MM.1S (cell line): ENCODE data around the gene SHROOM3.

Experiments used
- DNase-seq: peaks from one replicate; pipeline ENCODE4 v3.0.0-alpha.2; 2015
- H2AFZ ChIP-seq: fragments of 300-600 bp; sonication (generic); 2 replicates; pipeline ENCODE4 v1.6.0; 2016; ENCODE audit warnings: antibody characterized with exemption, low read length
- H3F3A ChIP-seq: fragments of 300-600 bp; sonication (generic); 2 replicates; pipeline ENCODE4 v1.6.1; 2016; ENCODE audit warnings: mild to moderate bottlenecking, antibody characterized with exemption, low read length, moderate library complexity, mixed read lengths; ENCODE audit not compliant: insufficient read depth
- H3K27ac ChIP-seq: fragments of 300-600 bp; sonication (generic); 2 replicates; pipeline ENCODE4 v1.5.1; 2016; ENCODE audit warnings: mild to moderate bottlenecking, low read length
- H3K27me3 ChIP-seq: fragments of 300-600 bp; sonication (generic); replicated peaks from 2 replicates; pipeline ENCODE4 v1.6.0; 2016; ENCODE audit warnings: low read length; ENCODE audit not compliant: insufficient read depth
- H3K36me3 ChIP-seq: fragments of 300-600 bp; sonication (generic); replicated peaks from 2 replicates; pipeline ENCODE4 v1.6.1; 2016; ENCODE audit warnings: mild to moderate bottlenecking, low read length, mixed read lengths; ENCODE audit not compliant: insufficient read depth
- H3K4me1 ChIP-seq: fragments of 300-600 bp; sonication (generic); 2 replicates; pipeline ENCODE4 v1.6.1; 2016; ENCODE audit warnings: low read length, mixed read lengths
- H3K4me2 ChIP-seq: fragments of 300-600 bp; sonication (generic); 2 replicates; pipeline ENCODE4 v1.6.0; 2016; ENCODE audit warnings: low read depth, low read length
- H3K4me3 ChIP-seq: fragments of 300-600 bp; sonication (generic); 2 replicates; pipeline ENCODE4 v1.5.1; 2016; ENCODE audit warnings: low read length, mixed read lengths
- H3K79me2 ChIP-seq: fragments of 300-600 bp; sonication (generic); 2 replicates; pipeline ENCODE4 v1.6.1; 2016; ENCODE audit warnings: mixed run types, low read length, mixed read lengths
- H3K9ac ChIP-seq: fragments of 300-600 bp; sonication (generic); 2 replicates; pipeline ENCODE4 v1.6.1; 2016; ENCODE audit warnings: low read length, mixed read lengths
- H3K9me2 ChIP-seq: fragments of 300-600 bp; sonication (generic); replicated peaks from 2 replicates; pipeline ENCODE4 v1.6.1; 2016; ENCODE audit warnings: mild to moderate bottlenecking, low read length, mixed read lengths; ENCODE audit not compliant: insufficient read depth
- H3K9me3 ChIP-seq: fragments of 300-600 bp; sonication (generic); replicated peaks from 2 replicates; pipeline ENCODE4 v1.6.1; 2016; ENCODE audit warnings: mild to moderate bottlenecking, low read length, mixed read lengths; ENCODE audit not compliant: insufficient read depth
- H4K20me1 ChIP-seq: fragments of 300-600 bp; sonication (generic); 2 replicates; pipeline ENCODE4 v1.6.1; 2016; ENCODE audit warnings: mild to moderate bottlenecking, low read length, moderate library complexity, mixed read lengths; ENCODE audit not compliant: insufficient read depth
- EZH2 ChIP-seq: fragments of 300-600 bp; sonication (generic); optimal IDR thresholded peaks from 2 replicates; pipeline ENCODE3; 2017; ENCODE audit warnings: low read depth, mild to moderate bottlenecking, antibody characterized with exemption, low read length, mixed read lengths
- EZH2phosphoT487 ChIP-seq: fragments of 300-600 bp; sonication (generic); IDR thresholded peaks from 2 replicates; pipeline ENCODE4 v1.6.1; 2018; ENCODE audit warnings: antibody characterized with exemption, low read length
- TF ChIP-seq, protein P1 (sequence below): fragments of 300-600 bp; sonication (generic); IDR thresholded peaks from 2 replicates; pipeline ENCODE4 v1.5.1; 2016; ENCODE audit warnings: antibody characterized with exemption, low read length, mixed read lengths

SHROOM3 gene

GRCh38 chr4:76680952-76681351, 245.9 kb downstream of the SHROOM3 start:
- Histone ChIP-seq H3K4me2 (peak overlapping the region; percentile 42; the same call in 1 of the 2 replicates), H2AFZ (no peak overlapping the region), H3K4me1 (peaks cover 19% of the 10 kb centered on the region), H3K79me2 (0 out of 2 replicates have a peak, but pooled peaks cover 3% of the 10 kb centered on the region), H3F3A (no peaks in the 10 kb centered on the region), H3K9ac (no peak overlapping the region), H3K4me3 (no peak overlapping the region), H3K9me3 (no peaks in the 10 kb centered on the region), H4K20me1 (no peaks in the 10 kb centered on the region), H3K27me3 (no peaks in the 10 kb centered on the region), H3K9me2 (no peaks in the 10 kb centered on the region), H3K27ac (no peak overlapping the region; the same call in 1 of the 2 replicates), H3K36me3 (no peaks in the 10 kb centered on the region)
- DNase-seq, result peak; percentile 59
- TF ChIP-seq EZH2phosphoT487, result no peak
- no peak for TF ChIP-seq EZH2
- TF ChIP-seq, protein P1, sequence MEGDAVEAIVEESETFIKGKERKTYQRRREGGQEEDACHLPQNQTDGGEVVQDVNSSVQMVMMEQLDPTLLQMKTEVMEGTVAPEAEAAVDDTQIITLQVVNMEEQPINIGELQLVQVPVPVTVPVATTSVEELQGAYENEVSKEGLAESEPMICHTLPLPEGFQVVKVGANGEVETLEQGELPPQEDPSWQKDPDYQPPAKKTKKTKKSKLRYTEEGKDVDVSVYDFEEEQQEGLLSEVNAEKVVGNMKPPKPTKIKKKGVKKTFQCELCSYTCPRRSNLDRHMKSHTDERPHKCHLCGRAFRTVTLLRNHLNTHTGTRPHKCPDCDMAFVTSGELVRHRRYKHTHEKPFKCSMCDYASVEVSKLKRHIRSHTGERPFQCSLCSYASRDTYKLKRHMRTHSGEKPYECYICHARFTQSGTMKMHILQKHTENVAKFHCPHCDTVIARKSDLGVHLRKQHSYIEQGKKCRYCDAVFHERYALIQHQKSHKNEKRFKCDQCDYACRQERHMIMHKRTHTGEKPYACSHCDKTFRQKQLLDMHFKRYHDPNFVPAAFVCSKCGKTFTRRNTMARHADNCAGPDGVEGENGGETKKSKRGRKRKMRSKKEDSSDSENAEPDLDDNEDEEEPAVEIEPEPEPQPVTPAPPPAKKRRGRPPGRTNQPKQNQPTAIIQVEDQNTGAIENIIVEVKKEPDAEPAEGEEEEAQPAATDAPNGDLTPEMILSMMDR, result peak; percentile 44

DNA sequence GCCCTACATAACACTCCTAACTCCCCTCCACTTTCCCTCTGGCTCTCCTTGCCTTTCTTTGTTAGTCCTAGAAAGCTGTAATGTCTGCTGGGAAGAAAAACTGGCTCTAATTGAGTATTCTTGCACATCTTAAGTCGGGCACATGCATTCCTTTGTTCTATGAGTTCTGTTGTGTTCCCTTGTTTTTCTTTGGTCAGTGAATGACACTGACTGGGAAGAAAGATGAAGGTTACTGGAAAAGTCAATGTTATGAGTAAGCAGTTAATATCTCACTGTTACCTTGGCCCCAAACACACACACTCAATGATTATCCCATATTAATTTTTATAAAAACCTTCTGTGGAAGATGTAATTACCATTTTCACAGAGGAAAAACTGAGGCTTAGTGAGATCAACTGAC, 247.0 kb downstream of the SHROOM3 start:
- Histone ChIP-seq H3K4me3 (no peak overlapping the region), H3F3A (no peaks in the 10 kb centered on the region; the same call in 1 of the 2 replicates), H3K36me3 (no peaks in the 10 kb centered on the region), H3K27me3 (no peaks in the 10 kb centered on the region), H3K27ac (no peak overlapping the region), H3K79me2 (0 out of 2 replicates have a peak, but pooled peaks cover 3% of the 10 kb centered on the region), H3K9me3 (no peaks in the 10 kb centered on the region), H3K9me2 (no peaks in the 10 kb centered on the region), H3K4me2 (peak overlapping the region; percentile 42; the same call in 1 of the 2 replicates), H2AFZ (no peak overlapping the region), H3K4me1 (peaks cover 26% of the 10 kb centered on the region), H3K9ac (no peak overlapping the region), H4K20me1 (no peaks in the 10 kb centered on the region)
- DNase-seq, result no peak
- TF ChIP-seq, protein P1, result no peak
- TF ChIP-seq EZH2phosphoT487 (no peak), EZH2 (no peak)

DNA sequence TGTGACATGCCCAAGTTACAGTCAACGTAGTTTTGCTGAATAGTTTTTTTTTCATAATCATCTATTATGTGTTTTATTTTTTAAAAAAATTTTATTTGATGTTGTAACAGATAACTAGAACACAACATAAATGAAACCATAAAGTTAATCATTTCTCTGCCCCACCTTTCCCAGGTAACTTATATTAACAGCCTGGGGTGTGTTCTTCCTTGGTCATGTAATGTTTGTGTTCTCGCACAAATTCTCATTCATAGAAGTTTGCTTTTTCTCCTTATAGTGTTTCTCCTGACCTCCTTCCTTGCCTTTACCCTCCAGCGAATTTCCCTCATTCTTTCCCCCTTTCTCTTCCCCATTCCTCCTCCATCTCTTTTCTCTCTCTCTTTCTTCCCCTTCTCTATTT, 248.1 kb downstream of the SHROOM3 start:
- Histone ChIP-seq H4K20me1 (no peaks in the 10 kb centered on the region), H3K79me2 (0 out of 2 replicates have a peak, but pooled peaks cover 6% of the 10 kb centered on the region), H3K4me3 (no peak overlapping the region), H3K4me2 (no peak overlapping the region), H3K27me3 (no peaks in the 10 kb centered on the region), H2AFZ (no peak overlapping the region), H3K27ac (no peak overlapping the region), H3F3A (peaks cover 9% of the 10 kb centered on the region), H3K9me2 (no peaks in the 10 kb centered on the region), H3K9ac (no peak overlapping the region), H3K4me1 (peaks cover 36% of the 10 kb centered on the region), H3K9me3 (no peaks in the 10 kb centered on the region), H3K36me3 (no peaks in the 10 kb centered on the region)
- TF ChIP-seq EZH2 (no peak), EZH2phosphoT487 (no peak)
- TF ChIP-seq, protein P1, result no peak
- no peak for DNase-seq
